SU-DHL-6 (cell line): Measurements from ENCODE around the gene SH3BGRL2.

Experiments
- H2AFZ ChIP-seq: fragments of 200-600 bp; sonication (generic); 2 replicates; pipeline ENCODE4 v1.6.1; 2014; ENCODE audit warnings: low read depth, mild to moderate bottlenecking, moderate library complexity, mixed read lengths, antibody characterized with exemption, low read length; ENCODE audit not compliant: severe bottlenecking
- H3F3A ChIP-seq: fragments of 200-600 bp; shearing (Covaris generic); 2 replicates; pipeline ENCODE4 v1.6.0; 2016; ENCODE audit warnings: antibody characterized with exemption, mild to moderate bottlenecking; ENCODE audit not compliant: insufficient read depth
- H3K27ac ChIP-seq: fragments of 200-600 bp; sonication (generic); 2 replicates; pipeline ENCODE4 v1.5.1; 2016; ENCODE audit warnings: low read depth, mild to moderate bottlenecking, low read length, moderate library complexity, mixed read lengths
- H3K27me3 ChIP-seq: fragments of 200-600 bp; sonication (generic), shearing (Covaris generic); 2 replicates; pipeline ENCODE4 v1.6.0; 2014; ENCODE audit warnings: mild to moderate bottlenecking, low read length
- H3K36me3 ChIP-seq: fragments of 200-600 bp; sonication (generic); 2 replicates; pipeline ENCODE4 v1.6.1; 2014; ENCODE audit warnings: mild to moderate bottlenecking, low read length, mixed read lengths
- H3K4me2 ChIP-seq: fragments of 300-600, 200-600 bp; shearing (Covaris generic), sonication (generic); 2 replicates; pipeline ENCODE4 v1.6.0; 2014; ENCODE audit warnings: low read length, low read depth, mild to moderate bottlenecking; ENCODE audit not compliant: poor library complexity, severe bottlenecking
- H3K4me3 ChIP-seq: fragments of 200-600 bp; sonication (generic); 2 replicates; pipeline ENCODE4 v1.5.1; 2014; ENCODE audit warnings: antibody characterized with exemption, low read length, mild to moderate bottlenecking, mixed read lengths; ENCODE audit not compliant: insufficient read depth, poor library complexity, severe bottlenecking
- H3K79me2 ChIP-seq: fragments of 200-600 bp; sonication (generic); 2 replicates; pipeline ENCODE4 v1.6.1; 2014; ENCODE audit warnings: mild to moderate bottlenecking, low read length, moderate library complexity; ENCODE audit not compliant: insufficient read depth
- H3K9ac ChIP-seq: fragments of 200-600 bp; sonication (generic); 2 replicates; pipeline ENCODE4 v1.7.0; 2014; ENCODE audit warnings: mild to moderate bottlenecking, low read length
- H3K9me2 ChIP-seq: fragments of 200-600 bp; sonication (generic); replicated peaks from 2 replicates; pipeline ENCODE4 v1.6.1; 2014; ENCODE audit warnings: low read length; ENCODE audit not compliant: insufficient read depth
- H3K9me3 ChIP-seq: fragments of 200-600 bp; sonication (generic); 2 replicates; pipeline ENCODE4 v1.6.1; 2014; ENCODE audit warnings: low read length, mixed read lengths; ENCODE audit not compliant: insufficient read depth
- H4K20me1 ChIP-seq: fragments of 200-600 bp; sonication (generic); 2 replicates; pipeline ENCODE4 v1.6.1; 2014; ENCODE audit warnings: low read depth, mild to moderate bottlenecking, antibody characterized with exemption, low read length, moderate library complexity, mixed read lengths
- EZH2phosphoT487 ChIP-seq: fragments of 200-600 bp; sonication (generic), shearing (Covaris generic); conservative IDR thresholded peaks from 2 replicates; pipeline ENCODE4 v1.6.1; 2018; ENCODE audit warnings: mild to moderate bottlenecking, antibody characterized with exemption, low read length, moderate library complexity, mixed read lengths
- TF ChIP-seq, protein P1 (sequence below): fragments of 200-600 bp; sonication (generic); IDR thresholded peaks from one replicate; pipeline ENCODE4 v1.5.1; 2017; ENCODE audit warnings: antibody characterized with exemption, mild to moderate bottlenecking, low read length, moderate library complexity; ENCODE audit not compliant: insufficient read depth, poor library complexity, severe bottlenecking

Gene SH3BGRL2

DNA sequence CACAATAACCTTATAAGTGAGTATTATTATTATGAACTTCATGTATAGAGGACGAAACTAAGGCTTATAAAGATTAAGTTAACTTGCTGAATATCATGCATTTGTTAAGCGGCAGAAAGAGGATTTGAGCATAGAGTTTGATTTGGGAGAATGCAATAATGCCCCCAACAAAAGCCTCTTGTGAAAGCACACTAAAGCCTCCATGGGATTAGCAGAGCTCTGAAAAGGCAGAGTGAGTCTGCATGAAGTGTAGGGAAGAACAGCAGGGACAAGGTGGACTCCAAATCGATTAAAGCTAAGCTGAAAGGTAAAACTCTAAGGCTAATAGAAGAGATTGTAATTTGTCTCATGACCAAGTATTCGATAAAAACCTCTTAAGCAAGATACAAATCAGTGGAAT lies 100.3 kb downstream of the SH3BGRL2 start:
- Histone ChIP-seq H3K4me2 (no peak overlapping the region), H3K9ac (no peak overlapping the region), H3K27me3 (no peaks in the 10 kb centered on the region), H2AFZ (no peak overlapping the region), H3K4me3 (no peak overlapping the region), H4K20me1 (no peaks in the 10 kb centered on the region), H3K36me3 (no peaks in the 10 kb centered on the region), H3K9me3 (no peaks in the 10 kb centered on the region), H3K27ac (no peak overlapping the region), H3F3A (no peaks in the 10 kb centered on the region), H3K79me2 (no peaks in the 10 kb centered on the region), H3K9me2 (no peaks in the 10 kb centered on the region)
- TF ChIP-seq, protein P1, sequence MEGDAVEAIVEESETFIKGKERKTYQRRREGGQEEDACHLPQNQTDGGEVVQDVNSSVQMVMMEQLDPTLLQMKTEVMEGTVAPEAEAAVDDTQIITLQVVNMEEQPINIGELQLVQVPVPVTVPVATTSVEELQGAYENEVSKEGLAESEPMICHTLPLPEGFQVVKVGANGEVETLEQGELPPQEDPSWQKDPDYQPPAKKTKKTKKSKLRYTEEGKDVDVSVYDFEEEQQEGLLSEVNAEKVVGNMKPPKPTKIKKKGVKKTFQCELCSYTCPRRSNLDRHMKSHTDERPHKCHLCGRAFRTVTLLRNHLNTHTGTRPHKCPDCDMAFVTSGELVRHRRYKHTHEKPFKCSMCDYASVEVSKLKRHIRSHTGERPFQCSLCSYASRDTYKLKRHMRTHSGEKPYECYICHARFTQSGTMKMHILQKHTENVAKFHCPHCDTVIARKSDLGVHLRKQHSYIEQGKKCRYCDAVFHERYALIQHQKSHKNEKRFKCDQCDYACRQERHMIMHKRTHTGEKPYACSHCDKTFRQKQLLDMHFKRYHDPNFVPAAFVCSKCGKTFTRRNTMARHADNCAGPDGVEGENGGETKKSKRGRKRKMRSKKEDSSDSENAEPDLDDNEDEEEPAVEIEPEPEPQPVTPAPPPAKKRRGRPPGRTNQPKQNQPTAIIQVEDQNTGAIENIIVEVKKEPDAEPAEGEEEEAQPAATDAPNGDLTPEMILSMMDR: no peak
- TF ChIP-seq EZH2phosphoT487: no peak

DNA sequence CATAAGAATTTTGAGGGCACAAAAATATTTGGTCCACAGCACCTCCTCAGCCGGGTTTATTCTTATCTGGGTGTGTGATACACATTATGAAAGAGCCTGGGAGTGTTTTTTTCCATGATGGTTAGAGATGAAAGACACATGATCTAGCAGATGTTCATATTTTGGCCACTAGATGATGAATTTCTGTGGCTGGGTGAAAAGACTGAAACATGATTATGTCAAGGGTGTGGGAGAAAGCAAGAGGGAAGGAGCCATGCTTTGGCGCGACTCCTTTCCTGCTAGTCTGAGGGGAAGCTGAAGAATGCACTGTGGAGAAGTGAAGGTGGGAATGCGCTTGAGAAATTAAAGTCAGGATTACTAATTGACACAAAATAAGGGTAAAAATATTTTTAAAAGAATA lies 102.3 kb downstream of the SH3BGRL2 start:
- H3K9me2 ChIP-seq: no peaks in the 10 kb centered on the region
- H2AFZ ChIP-seq: no peak overlapping the region
- no peaks in the 10 kb centered on the region for H4K20me1 ChIP-seq
- no peak overlapping the region for H3K4me2 ChIP-seq
- TF ChIP-seq, protein P1: no peak
- TF ChIP-seq EZH2phosphoT487: no peak
- no peaks in the 10 kb centered on the region for H3K9me3 ChIP-seq
- H3K79me2 ChIP-seq: no peaks in the 10 kb centered on the region
- no peaks in the 10 kb centered on the region for H3K36me3 ChIP-seq
- H3K4me3 ChIP-seq: no peak overlapping the region
- H3F3A ChIP-seq: no peaks in the 10 kb centered on the region
- no peaks in the 10 kb centered on the region for H3K27me3 ChIP-seq
- no peak overlapping the region for H3K9ac ChIP-seq
- no peak overlapping the region for H3K27ac ChIP-seq

DNA sequence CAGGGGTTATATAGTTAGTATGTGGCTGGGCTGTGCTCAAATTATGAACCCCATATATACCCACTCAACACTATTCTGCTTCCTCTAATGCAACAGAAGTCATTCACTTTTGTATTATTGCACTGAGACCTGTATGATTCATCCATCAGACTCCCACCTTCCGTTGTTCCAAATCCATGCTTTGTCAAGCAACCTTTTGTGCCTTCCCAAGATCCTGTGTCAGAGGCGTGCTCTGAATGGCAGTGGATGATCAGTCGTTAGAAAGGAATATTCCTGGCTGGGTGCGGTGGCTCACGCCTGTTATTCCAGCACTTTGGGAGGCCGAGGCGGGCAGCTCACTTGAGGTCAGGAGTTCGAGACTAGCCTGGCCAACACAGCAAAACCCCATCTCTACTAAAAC lies 103.2 kb downstream of the SH3BGRL2 start:
- Histone ChIP-seq H3F3A (no peaks in the 10 kb centered on the region), H3K36me3 (no peaks in the 10 kb centered on the region), H3K4me3 (no peak overlapping the region), H3K9me3 (no peaks in the 10 kb centered on the region), H3K9ac (no peak overlapping the region), H4K20me1 (no peaks in the 10 kb centered on the region), H3K4me2 (no peak overlapping the region), H3K9me2 (no peaks in the 10 kb centered on the region), H3K27ac (no peak overlapping the region), H3K79me2 (no peaks in the 10 kb centered on the region), H2AFZ (no peak overlapping the region), H3K27me3 (no peaks in the 10 kb centered on the region)
- no peak for TF ChIP-seq EZH2phosphoT487
- TF ChIP-seq, protein P1: no peak
